DND-41 (cell line): ENCODE measurements around the gene PERCC1.

Source experiments
- CTCF ChIP-seq: IDR thresholded peaks from 2 replicates; pipeline ENCODE4 v1.5.1; 2012; ENCODE audit warnings: borderline replicate concordance, low read length, moderate library complexity, mild to moderate bottlenecking; ENCODE audit not compliant: poor library complexity, severe bottlenecking; ENCODE audit errors: extremely low read depth
- EZH2 ChIP-seq: IDR thresholded peaks from 3 replicates; pipeline ENCODE4 v1.6.1; 2012; ENCODE audit warnings: borderline replicate concordance, low read depth, mild to moderate bottlenecking, moderate library complexity, low read length, inconsistent platforms; ENCODE audit not compliant: severe bottlenecking

- TF ChIP-seq CTCF (no peak), EZH2 (no peak)
Measured at GRCh38 chr16:1430214-1430758, 592 bp upstream of the PERCC1 start.
